ENCODE data around the gene RSPO4.
"Not testable (repeated sequence)": the region's sequence is repeated elsewhere in the genome, so short reads cannot be mapped to it uniquely, and the experiment has no call there.

Gene RSPO4

GRCh38 chr20:1003920-1004697 lies 2.0 kb upstream of the RSPO4 start:
- no peak for DNase-seq (ENCODE audit: low read depth, low spot score)

- no peak for DNase-seq (ENCODE audit: low read depth, low spot score)
Measured at GRCh38 chr20:1002682-1003561, 811 bp upstream of the RSPO4 start.

GRCh38 chr20:1001116-1001515 lies 995 bp downstream of the RSPO4 start:
- no peak for DNase-seq (ENCODE audit: low read depth, low spot score)

- no peak for DNase-seq (ENCODE audit: low read depth, low spot score)
Measured at GRCh38 chr20:998231-998830, 3.8 kb downstream of the RSPO4 start.

- DNase-seq (ENCODE audit: low read depth, low spot score), result no peak
Measured at GRCh38 chr20:997486-997885, 4.6 kb downstream of the RSPO4 start.

- DNase-seq (ENCODE audit: low read depth, low spot score), result no peak
Measured at GRCh38 chr20:997016-997415, 5.1 kb downstream of the RSPO4 start.

GRCh38 chr20:995170-995569 lies 6.9 kb downstream of the RSPO4 start:
- no peak for DNase-seq (ENCODE audit: low read depth, low spot score)

- no peak for DNase-seq (ENCODE audit: low read depth, low spot score)
Measured at GRCh38 chr20:992801-993535, 9.1 kb downstream of the RSPO4 start.

- DNase-seq (ENCODE audit: low read depth, low spot score), result no peak
Measured at GRCh38 chr20:991850-992249, 10.3 kb downstream of the RSPO4 start.

- DNase-seq (ENCODE audit: low read depth, low spot score), result no peak
Measured at GRCh38 chr20:990293-990959, 11.7 kb downstream of the RSPO4 start.

- no peak for DNase-seq (ENCODE audit: low read depth, low spot score)
Measured at GRCh38 chr20:988272-988671, 13.8 kb downstream of the RSPO4 start.

- DNase-seq (ENCODE audit: low read depth, low spot score), result no peak
Measured at GRCh38 chr20:987677-988076, 14.4 kb downstream of the RSPO4 start.

GRCh38 chr20:986733-987355 lies 15.3 kb downstream of the RSPO4 start:
- DNase-seq (ENCODE audit: low read depth, low spot score), result no peak

GRCh38 chr20:984994-985393 lies 17.1 kb downstream of the RSPO4 start:
- DNase-seq (ENCODE audit: low read depth, low spot score), result not testable (repeated sequence)

GRCh38 chr20:982754-983153 lies 19.4 kb downstream of the RSPO4 start:
- no peak for DNase-seq (ENCODE audit: low read depth, low spot score)

- no peak for DNase-seq (ENCODE audit: low read depth, low spot score)
Measured at GRCh38 chr20:977021-977420, 25.1 kb downstream of the RSPO4 start.

- DNase-seq (ENCODE audit: low read depth, low spot score), result no peak
Measured at GRCh38 chr20:976033-976432, 26.1 kb downstream of the RSPO4 start.

GRCh38 chr20:973785-974194 lies 28.3 kb downstream of the RSPO4 start:
- DNase-seq (ENCODE audit: low read depth, low spot score), result no peak

- DNase-seq (ENCODE audit: low read depth, low spot score), result no peak
Measured at GRCh38 chr20:972256-972655, 29.9 kb downstream of the RSPO4 start.

- DNase-seq (ENCODE audit: low read depth, low spot score), result no peak
Measured at GRCh38 chr20:971346-971745, 30.8 kb downstream of the RSPO4 start.

- no peak for DNase-seq (ENCODE audit: low read depth, low spot score)
Measured at GRCh38 chr20:969868-970267, 32.2 kb downstream of the RSPO4 start.

All from brain pericyte (primary cell).